Upper lobe of right lung (tissue), 1 donor: ENCODE measurements around the gene HES1. TPM values are rescaled to one million over a fixed set of nuclear protein-coding genes. Genes with fewer than 3 reads are reported as not detected.
A peak's percentile ranks its signal among the peaks of the same experiment; 100 is the strongest.

ENCODE experiments used
- ATAC-seq: fragments of 200-7000 bp; cut with Tn5 transposase; one replicate; pipeline ENCODE4 v1.9.1; 2020; ENCODE audit warnings: mild to moderate bottlenecking, moderate library complexity
- DNase-seq: peaks from one replicate; pipeline ENCODE4 v3.0.0-alpha.2; 2020
- H3K27ac ChIP-seq: fragments of 200-600 bp; one replicate; pipeline ENCODE4 v1.8.0; 2022
- H3K27me3 ChIP-seq: fragments of 200-600 bp; one replicate; pipeline ENCODE4 v1.8.0; 2022; ENCODE audit warnings: mild to moderate bottlenecking
- H3K36me3 ChIP-seq: fragments of 200-600 bp; one replicate; pipeline ENCODE4 v1.8.0; 2022
- H3K4me1 ChIP-seq: fragments of 200-600 bp; one replicate; pipeline ENCODE4 v1.8.0; 2022
- H3K4me3 ChIP-seq: fragments of 200-600 bp; one replicate; pipeline ENCODE4 v1.8.0; 2022; ENCODE audit warnings: mild to moderate bottlenecking
- H3K9me3 ChIP-seq: fragments of 200-600 bp; one replicate; pipeline ENCODE4 v1.8.0; 2022
- CTCF ChIP-seq: fragments of 200-600 bp; IDR thresholded peaks from one replicate; pipeline ENCODE4 v1.8.0; 2022; ENCODE audit warnings: antibody characterized with exemption
- intact Hi-C: fragments of 100-400 bp; cut with DNase I; formaldehyde crosslinking; loops from one replicate; pipeline ENCODE4 v1.11.0; 2022
- total RNA-seq: library from RNA; stranded (reverse); fragmentation: NEBNext Ultra II Directional; extraction: Animal tissue kit (Norgen Biotek cat#: 25700); gene quantifications from one replicate; pipeline ENCODE4 v1.2.1, GENCODE V29; 2021
- donor health status: DM: no; HTN: yes; CAD: no; lungs with severe emphysema.

The HES1 gene
- total RNA-seq, 1 donor from 2014 or later: 43.6 TPM

- TF ChIP-seq CTCF: no peak
- intact Hi-C loops: no loop called here
- no peaks in the 10 kb centered on the region for H3K4me1 ChIP-seq
- H3K27me3 ChIP-seq: no peaks in the 10 kb centered on the region
- no peak overlapping the region for H3K4me3 ChIP-seq
- no peak overlapping the region for H3K27ac ChIP-seq
- no peak for DNase-seq
- no peak for ATAC-seq
- no peaks in the 10 kb centered on the region for H3K36me3 ChIP-seq
- no peaks in the 10 kb centered on the region for H3K9me3 ChIP-seq
These were observed 24.6 kb upstream of the HES1 start for GRCh38 chr3:194111336-194111735.

- H3K27me3 ChIP-seq: no peaks in the 10 kb centered on the region
- TF ChIP-seq CTCF: no peak
- ATAC-seq (peak; percentile 95), DNase-seq (no peak)
- no peaks in the 10 kb centered on the region for H3K9me3 ChIP-seq
- no peaks in the 10 kb centered on the region for H3K4me1 ChIP-seq
- no peak overlapping the region for H3K4me3 ChIP-seq
- no peaks in the 10 kb centered on the region for H3K36me3 ChIP-seq
- intact Hi-C loops: no loop called here
- H3K27ac ChIP-seq: peak overlapping the region; percentile 24
These were observed 23.5 kb upstream of the HES1 start for GRCh38 chr3:194112120-194113106.

- Histone ChIP-seq H3K4me1 (no peaks in the 10 kb centered on the region), H3K36me3 (no peaks in the 10 kb centered on the region), H3K27me3 (no peaks in the 10 kb centered on the region), H3K9me3 (no peaks in the 10 kb centered on the region), H3K4me3 (no peak overlapping the region), H3K27ac (no peak overlapping the region)
- ATAC-seq (no peak), DNase-seq (no peak)
- intact Hi-C loops: no loop called here
- no peak for TF ChIP-seq CTCF
These were observed 21.8 kb upstream of the HES1 start for GRCh38 chr3:194114123-194114522.

GRCh38 chr3:194117104-194117845 is 18.7 kb upstream of the HES1 start:
- no peak for DNase-seq
- H3K27me3 ChIP-seq: no peaks in the 10 kb centered on the region
- H3K4me1 ChIP-seq: no peaks in the 10 kb centered on the region
- intact Hi-C loops: no loop called here
- ATAC-seq: no peak
- H3K27ac ChIP-seq: no peak overlapping the region
- TF ChIP-seq CTCF: no peak
- no peak overlapping the region for H3K4me3 ChIP-seq
- no peaks in the 10 kb centered on the region for H3K9me3 ChIP-seq
- no peaks in the 10 kb centered on the region for H3K36me3 ChIP-seq

GRCh38 chr3:194118920-194119319 is 17.0 kb upstream of the HES1 start:
- Histone ChIP-seq H3K27me3 (no peaks in the 10 kb centered on the region), H3K27ac (no peak overlapping the region), H3K9me3 (no peaks in the 10 kb centered on the region), H3K4me1 (no peaks in the 10 kb centered on the region), H3K4me3 (no peak overlapping the region), H3K36me3 (no peaks in the 10 kb centered on the region)
- TF ChIP-seq CTCF: no peak
- ATAC-seq (no peak), DNase-seq (no peak)
- intact Hi-C loops: no loop called here
